Measurements from ENCODE around the gene ESPN.

ESPN gene

GRCh38 chr1:6497215-6497866 is 72.8 kb downstream of the ESPN start:
- no peak for DNase-seq (ENCODE audit: low spot score)

GRCh38 chr1:6497867-6498575 is 73.4 kb downstream of the ESPN start:
- no peak for DNase-seq (ENCODE audit: low spot score)

- DNase-seq (ENCODE audit: low spot score): no peak
Observed at GRCh38 chr1:6498576-6499111, 74.1 kb downstream of the ESPN start.

- no peak for DNase-seq (ENCODE audit: low spot score)
Observed at GRCh38 chr1:6499296-6499695, 74.7 kb downstream of the ESPN start.

GRCh38 chr1:6500544-6501278 is 76.1 kb downstream of the ESPN start:
- DNase-seq (ENCODE audit: low spot score): no peak

GRCh38 chr1:6501279-6501813 is 76.8 kb downstream of the ESPN start:
- DNase-seq (ENCODE audit: low spot score): no peak

- DNase-seq (ENCODE audit: low spot score): no peak
Observed at GRCh38 chr1:6502000-6502891, 77.7 kb downstream of the ESPN start.

GRCh38 chr1:6503884-6504602 is 79.5 kb downstream of the ESPN start:
- DNase-seq (ENCODE audit: low spot score): no peak

- DNase-seq (ENCODE audit: low spot score): no peak
Observed at GRCh38 chr1:6504887-6505286, 80.3 kb downstream of the ESPN start.

GRCh38 chr1:6505367-6506209 is 81.0 kb downstream of the ESPN start:
- DNase-seq (ENCODE audit: low spot score): no peak

GRCh38 chr1:6506210-6507036 is 81.8 kb downstream of the ESPN start:
- no peak for DNase-seq (ENCODE audit: low spot score)

- no peak for DNase-seq (ENCODE audit: low spot score)
Observed at GRCh38 chr1:6507037-6507428, 82.5 kb downstream of the ESPN start.

GRCh38 chr1:6507461-6507911 is 82.9 kb downstream of the ESPN start:
- DNase-seq (ENCODE audit: low spot score): no peak

GRCh38 chr1:6508154-6508815 is 83.7 kb downstream of the ESPN start:
- DNase-seq (ENCODE audit: low spot score): no peak

GRCh38 chr1:6508816-6509189 is 84.2 kb downstream of the ESPN start:
- no peak for DNase-seq (ENCODE audit: low spot score)

GRCh38 chr1:6509220-6509918 is 84.8 kb downstream of the ESPN start:
- no peak for DNase-seq (ENCODE audit: low spot score)

GRCh38 chr1:6509919-6510291 is 85.3 kb downstream of the ESPN start:
- DNase-seq (ENCODE audit: low spot score): no peak

- DNase-seq (ENCODE audit: low spot score): no peak
Observed at GRCh38 chr1:6510493-6510892, 85.9 kb downstream of the ESPN start.

Measured in hematopoietic multipotent progenitor cell treated with erythropoietin and hydrocortisone succinate and interleukin-3 and kit ligand, for 15 days (in vitro differentiated cells).